ENCODE measurements around the gene COL4A2.

GRCh38 chr13:110392510-110393240 lies 85.6 kb downstream of the COL4A2 start:
- TF ChIP-seq CTCF (IDR thresholded peaks at IDR 0.05 in 4 of 5, conservative IDR thresholded peaks at IDR 0.05 in 1 of 5) (no peak), POLR2A (IDR thresholded peaks at IDR 0.05) (no peak)
